Activated CD8-positive, alpha-beta memory T cell treated with anti-CD3 and anti-CD28 coated beads, Interleukin-2, amount 50 U/mL, for 48 hours (primary cell): Measurements from ENCODE around the gene PHF21B.
A peak's percentile ranks its signal among the peaks of the same experiment; 100 is the strongest.
"Not testable (repeated sequence)": the region's sequence is repeated elsewhere in the genome, so short reads cannot be mapped to it uniquely, and the experiment has no call there.

Experiments
- DNase-seq: peaks from one replicate; pipeline ENCODE4 v3.0.0-alpha.2; 2020

PHF21B gene

GRCh38 chr22:45009606-45010531, at the start of gene PHF21B:
Gene PHF21B, minus strand, starts transcription at chr22:45010005. Its CDS starts 456 bp downstream, at chr22:45009549.
- peak; percentile 78 for DNase-seq

- no peak for DNase-seq
Measured at GRCh38 chr22:45059296-45059695, 49.5 kb upstream of the PHF21B start.

GRCh38 chr22:45058622-45058912, 48.8 kb upstream of the PHF21B start:
- DNase-seq: no peak

- DNase-seq: no peak
Measured at GRCh38 chr22:45055936-45056335, 46.1 kb upstream of the PHF21B start.

GRCh38 chr22:45053571-45053970, 43.8 kb upstream of the PHF21B start:
- DNase-seq: no peak

GRCh38 chr22:45053094-45053493, 43.3 kb upstream of the PHF21B start:
- DNase-seq: no peak

- not testable (repeated sequence) for DNase-seq
Measured at GRCh38 chr22:45052665-45053064, 42.9 kb upstream of the PHF21B start.

- DNase-seq: no peak
Measured at GRCh38 chr22:45051946-45052345, 42.1 kb upstream of the PHF21B start.

- DNase-seq: no peak
Measured at GRCh38 chr22:45051419-45051818, 41.6 kb upstream of the PHF21B start.

- no peak for DNase-seq
Measured at GRCh38 chr22:45047260-45047659, 37.5 kb upstream of the PHF21B start.

- no peak for DNase-seq
Measured at GRCh38 chr22:45045208-45045607, 35.4 kb upstream of the PHF21B start.

GRCh38 chr22:45042263-45042662, 32.5 kb upstream of the PHF21B start:
- no peak for DNase-seq

GRCh38 chr22:45039133-45039532, 29.3 kb upstream of the PHF21B start:
- no peak for DNase-seq

- DNase-seq: no peak
Measured at GRCh38 chr22:45036154-45036553, 26.3 kb upstream of the PHF21B start.

GRCh38 chr22:45034821-45035220, 25.0 kb upstream of the PHF21B start:
- DNase-seq: no peak

- DNase-seq: no peak
Measured at GRCh38 chr22:45034156-45034555, 24.4 kb upstream of the PHF21B start.

GRCh38 chr22:45033136-45033535, 23.3 kb upstream of the PHF21B start:
- DNase-seq: no peak

- DNase-seq: no peak
Measured at GRCh38 chr22:45031629-45032403, 22.0 kb upstream of the PHF21B start.

- no peak for DNase-seq
Measured at GRCh38 chr22:45029501-45029900, 19.7 kb upstream of the PHF21B start.

- no peak for DNase-seq
Measured at GRCh38 chr22:45026511-45026910, 16.7 kb upstream of the PHF21B start.

GRCh38 chr22:45023431-45023830, 13.6 kb upstream of the PHF21B start:
- no peak for DNase-seq

- DNase-seq: no peak
Measured at GRCh38 chr22:45019861-45020655, 10.3 kb upstream of the PHF21B start.

- DNase-seq: no peak
Measured at GRCh38 chr22:45014654-45015053, 4.8 kb upstream of the PHF21B start.
